ENCODE measurements around the gene LRRC3B.

Gene LRRC3B

DNA sequence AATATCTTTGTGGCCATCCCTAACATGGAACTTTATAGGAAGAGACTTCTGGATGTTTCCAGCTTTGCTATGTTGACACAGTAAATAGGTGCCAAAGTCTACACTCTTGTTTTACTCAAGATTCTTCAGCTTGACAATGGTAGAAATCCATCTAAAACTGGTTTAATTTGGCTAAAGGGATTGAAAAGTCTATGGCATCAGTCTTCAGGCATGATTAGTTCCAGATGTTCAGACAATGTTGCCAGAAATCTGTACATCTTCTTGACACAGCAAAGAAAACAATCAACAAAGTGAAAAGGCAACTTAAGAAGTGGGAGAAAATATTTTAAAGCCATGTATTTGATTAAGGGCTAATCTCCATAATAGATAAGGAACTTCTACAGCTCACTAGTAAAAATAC is 130.5 kb downstream of the LRRC3B start:
- no peak overlapping the region for H3K27ac ChIP-seq (ENCODE audit: low read depth, low read length, severe bottlenecking)
- H3K4me3 ChIP-seq (ENCODE audit: extremely low read depth, insufficient read depth, low read length, poor library complexity, severe bottlenecking): no peak overlapping the region
- H3K4me1 ChIP-seq (ENCODE audit: control insufficient read depth, insufficient read depth, low read length, poor library complexity, severe bottlenecking): no peaks in the 10 kb centered on the region
- no peaks in the 10 kb centered on the region for H3K9me3 ChIP-seq (ENCODE audit: control insufficient read depth, low read length)
- no peaks in the 10 kb centered on the region for H3K36me3 ChIP-seq (ENCODE audit: control insufficient read depth, insufficient read depth, low read length)

DNA sequence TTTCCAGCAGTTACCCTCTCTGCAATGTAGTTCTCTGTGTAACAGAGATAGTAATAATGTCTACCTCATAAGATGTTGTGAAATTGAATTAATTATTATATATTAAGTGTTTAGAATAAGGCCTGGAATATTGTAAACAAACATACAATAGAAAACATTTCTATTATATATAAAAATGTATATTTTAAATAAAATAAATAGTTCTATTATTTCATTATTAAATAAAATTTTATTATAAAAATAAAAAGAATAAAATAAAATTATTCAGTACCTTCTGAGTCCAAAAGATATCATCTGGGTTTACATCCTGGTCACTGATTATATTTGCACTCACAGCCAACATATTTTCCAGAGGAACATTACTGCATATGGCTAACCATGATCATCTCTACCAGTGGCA is 135.4 kb downstream of the LRRC3B start:
- Histone ChIP-seq H3K9me3 (ENCODE audit: control insufficient read depth, low read length) (no peaks in the 10 kb centered on the region), H3K4me1 (ENCODE audit: control insufficient read depth, insufficient read depth, low read length, poor library complexity, severe bottlenecking) (no peaks in the 10 kb centered on the region), H3K4me3 (ENCODE audit: extremely low read depth, insufficient read depth, low read length, poor library complexity, severe bottlenecking) (no peak overlapping the region), H3K36me3 (ENCODE audit: control insufficient read depth, insufficient read depth, low read length) (no peaks in the 10 kb centered on the region), H3K27ac (ENCODE audit: low read depth, low read length, severe bottlenecking) (no peak overlapping the region)

Measured in mesodermal cell (in vitro differentiated cells).